Activated T-cell treated with anti-CD3 and anti-CD28 coated beads, Interleukin-2, amount 50 U/mL, for 48 hours (primary cell): ENCODE measurements around the gene IRS1.

ENCODE experiments used
- DNase-seq, 2 experiments: peaks; one replicate each; pipeline ENCODE4 v3.0.0-alpha.2; 2020

IRS1 gene

DNA sequence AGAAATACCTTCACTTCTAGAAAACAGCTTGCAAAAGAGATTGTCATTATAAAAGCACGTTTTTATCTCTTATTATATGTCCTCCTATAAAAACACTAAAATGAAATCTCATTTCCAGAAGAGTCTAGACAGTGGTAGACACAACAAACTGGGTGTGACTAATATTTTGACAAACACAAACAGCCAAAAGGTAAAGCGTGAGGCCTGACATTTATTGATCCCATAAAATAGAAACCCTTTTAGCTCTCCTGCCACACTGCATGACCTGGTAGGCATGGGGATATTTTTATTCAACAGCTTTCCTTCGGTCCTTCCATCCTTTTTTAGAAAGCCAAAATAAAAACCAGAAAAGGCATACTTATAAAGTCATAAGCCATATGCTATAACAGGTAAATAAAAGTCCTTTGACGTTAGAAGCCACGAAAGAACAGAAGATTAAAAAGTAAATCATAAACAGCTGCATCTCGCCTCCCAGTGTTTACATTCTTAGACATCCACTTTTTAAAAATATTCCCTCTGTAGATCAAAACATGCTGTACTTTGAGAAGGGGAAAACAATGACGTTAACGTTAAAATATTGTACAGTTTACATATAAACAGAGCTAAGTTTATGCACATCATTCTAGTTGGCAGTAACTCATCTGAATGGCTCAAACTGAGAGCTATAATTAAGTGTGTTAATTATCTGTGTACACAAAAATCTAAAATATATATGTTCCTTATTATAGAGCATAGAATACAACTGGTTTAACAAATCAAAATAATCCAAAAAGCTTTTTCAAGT is 44.6 kb downstream of the IRS1 start:
- no peak for DNase-seq

DNA sequence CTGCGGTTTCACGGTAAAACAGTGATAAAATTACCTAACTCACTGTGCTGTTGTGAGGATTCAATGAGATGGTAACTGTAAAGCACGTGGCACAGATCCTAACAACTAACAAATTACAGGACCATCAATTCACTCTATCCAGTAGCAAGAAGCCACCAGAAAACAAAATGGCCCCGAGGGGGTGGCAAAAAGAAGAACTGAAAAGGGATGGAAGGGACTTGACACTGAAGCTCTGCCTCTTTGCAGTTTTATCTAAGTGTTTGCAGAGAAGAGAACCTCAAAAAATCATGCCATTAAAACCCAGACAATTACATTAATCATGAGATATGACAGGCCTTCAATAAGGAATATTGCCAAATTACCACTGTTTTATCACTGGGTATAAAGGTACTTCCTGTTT is 46.7 kb downstream of the IRS1 start:
- no peak for DNase-seq

DNA sequence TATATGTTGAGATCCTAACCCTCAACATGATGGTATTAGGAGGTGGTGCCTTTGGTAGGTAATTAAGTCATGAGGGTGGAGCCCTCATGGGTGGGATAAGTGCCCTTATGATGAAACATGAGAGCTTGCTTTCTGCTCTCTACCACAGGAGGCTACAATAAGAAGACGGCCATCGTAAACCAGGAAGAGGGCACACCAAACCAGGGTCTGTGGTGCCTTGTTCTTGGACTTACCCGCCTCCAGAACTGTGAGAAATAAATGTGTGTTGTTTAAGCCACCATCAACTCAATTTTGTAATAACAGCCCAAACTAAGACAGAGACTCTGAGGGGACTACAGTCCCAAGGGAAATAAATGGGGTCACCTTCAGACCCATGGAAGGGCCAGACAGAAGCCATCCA is 52.3 kb downstream of the IRS1 start:
- no peak for DNase-seq

GRCh38 chr2:226746196-226746800 is 53.3 kb downstream of the IRS1 start:
- DNase-seq, result no peak

GRCh38 chr2:226743915-226744314 is 55.7 kb downstream of the IRS1 start:
- DNase-seq, result no peak

GRCh38 chr2:226742347-226742746 is 57.3 kb downstream of the IRS1 start:
- no peak for DNase-seq

DNA sequence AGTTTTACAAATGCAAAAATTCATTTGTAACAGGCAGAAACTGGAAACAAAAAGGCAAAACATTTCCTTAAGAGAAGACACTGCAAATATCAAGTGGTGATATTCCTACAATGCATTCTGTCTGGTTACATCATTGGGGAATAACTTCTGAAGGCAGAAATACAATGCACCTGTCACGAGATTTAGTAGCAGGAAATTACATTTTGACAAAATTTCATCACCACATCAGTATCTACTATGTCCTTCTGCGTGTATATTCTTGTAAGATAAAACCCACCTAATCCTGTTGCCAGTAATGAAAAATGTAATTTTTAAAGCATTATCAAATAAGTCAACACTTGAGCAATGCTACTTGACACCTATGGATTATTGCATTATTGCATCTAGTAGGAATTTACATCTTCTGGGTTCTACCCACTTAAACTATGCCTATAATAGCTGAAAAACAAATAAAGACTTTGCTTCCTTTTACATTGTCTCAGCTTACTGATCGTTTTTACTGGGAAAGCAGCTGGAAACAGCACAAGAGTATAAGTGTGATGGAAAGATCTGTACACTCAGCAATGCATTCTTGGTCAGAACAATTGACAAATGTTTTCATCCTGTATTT is 59.5 kb downstream of the IRS1 start:
- DNase-seq, result no peak

GRCh38 chr2:226739545-226740030 is 60.0 kb downstream of the IRS1 start:
- DNase-seq, result no peak

DNA sequence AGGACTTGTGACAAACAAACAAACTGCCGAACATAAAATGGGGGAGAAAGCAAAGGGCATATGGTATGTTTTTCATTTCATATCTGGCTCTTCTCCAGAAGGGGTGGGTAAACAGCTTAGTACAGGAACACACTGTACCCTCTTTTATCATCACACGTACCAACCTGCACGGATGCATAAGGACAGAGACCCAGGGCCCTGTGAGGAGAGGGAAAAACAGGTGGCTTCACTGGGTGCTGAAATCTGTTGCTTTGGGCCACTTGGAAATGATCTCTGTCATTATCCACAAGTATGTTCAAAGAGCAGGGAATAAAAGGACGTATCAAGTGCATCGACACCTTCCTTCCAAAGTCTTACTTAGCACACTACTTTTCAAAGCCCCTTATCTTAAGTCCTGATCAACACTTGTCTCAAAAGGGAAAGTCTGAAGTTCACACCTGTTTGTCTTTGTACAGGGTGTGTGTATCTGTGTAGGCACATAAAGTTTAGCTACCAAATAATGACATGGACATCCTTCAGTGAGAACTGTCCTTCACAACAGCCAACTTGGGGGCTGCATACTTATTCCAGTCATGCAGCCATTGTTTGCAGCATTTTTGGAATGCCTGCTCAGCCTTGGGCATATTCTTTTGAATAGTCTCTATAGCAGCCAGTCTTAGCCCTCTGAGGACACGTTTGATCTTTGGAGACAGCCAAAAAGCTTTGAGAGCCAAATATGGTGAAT is 60.6 kb downstream of the IRS1 start:
- no peak for DNase-seq

- no peak for DNase-seq
These were observed 61.3 kb downstream of the IRS1 start for GRCh38 chr2:226738191-226738820.

DNA sequence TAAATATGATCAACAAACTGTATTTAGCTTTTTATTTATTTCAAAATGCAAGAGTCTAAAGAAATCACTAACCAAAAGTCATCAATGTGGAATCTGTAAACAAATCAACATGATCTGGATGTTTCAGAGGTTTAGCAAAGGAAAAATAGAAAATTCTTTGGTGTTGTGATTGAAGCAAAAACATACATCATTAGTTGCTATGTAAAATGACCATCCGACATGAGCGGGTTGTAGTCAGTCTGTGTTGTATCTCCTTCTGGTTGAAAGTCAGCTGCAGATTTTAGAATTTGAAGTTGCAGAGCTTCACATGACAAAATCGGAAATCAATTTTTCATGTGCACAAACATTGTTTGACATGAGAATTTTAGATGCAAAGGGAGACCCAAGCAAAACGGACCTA is 63.2 kb downstream of the IRS1 start:
- DNase-seq, result no peak

- DNase-seq, result no peak
These were observed 65.6 kb downstream of the IRS1 start for GRCh38 chr2:226733927-226734564.

GRCh38 chr2:226733189-226733858 is 66.3 kb downstream of the IRS1 start:
- no peak for DNase-seq

DNA sequence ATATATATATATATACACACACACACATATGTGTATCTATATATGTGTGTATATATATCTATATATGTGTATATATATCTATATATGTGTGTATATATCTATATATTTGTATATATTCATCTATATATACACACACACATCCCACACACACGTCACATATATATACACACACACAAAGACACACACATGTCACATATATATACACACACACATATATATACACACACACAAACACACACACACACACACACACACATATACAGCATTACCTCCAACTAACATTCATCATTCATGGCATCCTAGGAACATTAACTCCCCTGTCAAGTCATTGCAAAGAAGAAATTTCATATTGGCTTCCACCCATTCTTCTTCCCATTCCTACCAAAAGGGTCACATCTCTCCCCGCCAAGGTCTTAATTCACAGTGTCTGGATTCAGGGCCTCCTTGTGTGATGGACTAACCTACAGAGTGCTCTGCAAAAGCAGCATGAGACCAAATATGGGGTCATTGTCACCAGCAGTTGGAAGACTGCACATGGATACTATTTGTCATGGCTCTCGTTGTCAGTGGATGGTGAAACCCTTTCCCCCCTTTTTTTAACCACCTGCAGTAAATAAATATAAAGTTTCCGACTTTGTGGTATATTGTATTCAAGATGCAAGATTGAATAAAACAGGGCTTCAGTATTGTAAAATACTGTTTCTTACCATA is 67.0 kb downstream of the IRS1 start:
- no peak for DNase-seq

DNA sequence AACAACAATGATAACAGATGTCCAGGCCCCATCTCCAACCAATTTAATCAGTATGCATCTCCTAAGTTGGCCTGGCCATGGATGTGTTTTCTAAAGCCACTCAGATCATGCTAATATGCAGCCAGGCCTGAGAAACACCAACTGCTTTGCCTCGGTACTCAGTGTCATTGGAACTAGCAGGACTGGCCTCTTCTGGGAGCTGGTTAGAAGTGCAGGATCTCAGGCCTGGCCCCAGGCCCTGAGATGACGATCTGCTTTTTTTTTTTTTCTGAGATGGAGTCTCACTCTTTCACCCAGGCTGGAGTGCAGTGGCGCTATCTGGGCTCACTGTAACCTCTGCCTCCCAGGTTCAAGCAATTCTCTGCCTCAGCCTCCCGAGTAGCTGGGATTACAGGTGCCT is 69.1 kb downstream of the IRS1 start:
- no peak for DNase-seq

DNA sequence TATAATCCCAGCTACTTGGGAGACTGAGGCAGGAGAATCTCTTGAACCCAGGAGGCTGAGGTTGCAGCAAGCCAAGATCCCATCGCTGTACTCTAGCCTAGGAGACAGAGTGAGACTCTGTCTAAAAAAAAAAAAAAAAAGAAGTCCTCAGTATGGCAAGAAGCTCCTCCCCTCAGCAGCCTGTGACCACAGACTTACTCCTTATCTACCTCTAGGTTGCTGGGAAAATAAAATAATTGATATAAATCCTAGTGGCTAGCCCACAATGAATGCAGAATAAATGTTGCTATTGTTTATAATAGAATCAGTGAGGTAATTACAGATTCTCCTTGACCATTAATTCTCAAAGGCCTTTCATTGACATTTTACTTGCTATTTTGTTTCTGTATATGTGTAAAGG is 70.6 kb downstream of the IRS1 start:
- DNase-seq, result no peak

DNA sequence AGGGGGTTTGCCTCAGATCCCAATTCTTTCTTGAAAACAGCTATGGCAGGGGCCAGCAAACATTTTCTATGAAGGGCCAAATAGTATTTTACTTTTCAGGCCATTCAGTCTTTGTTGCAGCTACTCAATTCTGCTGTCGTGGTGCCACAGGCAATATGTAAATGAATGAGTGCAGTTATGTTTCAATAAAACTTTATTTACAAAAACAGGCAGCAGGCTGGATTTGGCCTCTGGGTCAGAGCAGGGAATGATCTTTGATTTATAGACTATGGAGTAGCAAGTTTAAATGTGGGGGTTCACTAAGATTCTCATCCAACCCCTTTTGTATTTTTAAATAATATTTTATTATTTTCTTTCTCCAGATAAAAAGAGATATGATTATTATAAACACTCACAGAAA is 72.4 kb downstream of the IRS1 start:
- no peak for DNase-seq

DNA sequence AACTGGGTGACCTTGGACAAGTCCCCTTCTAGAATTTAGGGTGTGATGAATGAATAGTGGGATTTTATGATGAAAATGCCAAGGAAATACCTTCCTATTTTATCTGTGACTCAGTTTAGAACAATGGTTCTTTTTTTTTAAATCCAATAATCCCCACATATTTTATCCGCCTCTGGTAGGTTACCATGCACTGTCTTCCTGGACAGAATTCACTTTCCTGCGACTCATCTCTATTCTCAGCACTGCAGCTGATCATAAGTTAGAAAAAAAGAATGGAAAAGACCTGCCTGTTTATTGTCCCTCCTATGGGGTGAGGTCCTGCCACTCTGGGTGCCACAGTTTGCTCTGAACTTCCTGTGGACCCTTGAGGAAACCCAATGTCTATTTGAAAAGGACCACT is 73.1 kb downstream of the IRS1 start:
- DNase-seq, result no peak

- DNase-seq, result no peak
These were observed 74.3 kb downstream of the IRS1 start for GRCh38 chr2:226725126-226725860.

DNA sequence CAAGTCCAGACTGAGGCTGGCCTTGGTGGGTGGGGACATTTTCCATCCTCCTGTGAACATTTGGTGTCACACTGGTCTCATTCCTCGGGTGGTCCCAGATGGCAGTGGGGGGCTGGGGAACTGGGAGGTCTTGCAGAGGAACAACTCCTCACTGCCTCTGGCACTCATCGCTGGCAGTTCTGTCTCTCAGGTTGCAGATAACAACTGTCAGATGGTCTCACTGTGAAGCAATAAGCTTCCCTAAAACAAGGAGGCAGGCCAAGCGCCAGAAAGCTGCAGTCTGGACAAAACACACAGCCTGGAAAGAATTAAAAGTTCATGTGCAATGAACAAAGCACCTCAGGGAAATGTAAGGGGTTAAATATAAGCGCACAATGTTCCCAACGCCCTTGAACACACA is 78.1 kb downstream of the IRS1 start:
- DNase-seq, result no peak

- no peak for DNase-seq
These were observed 78.7 kb downstream of the IRS1 start for GRCh38 chr2:226720948-226721347.
